Prostate gland (tissue), 2 donors: Measurements from ENCODE around the gene ANKRD2. TPM values are rescaled to one million over a fixed set of nuclear protein-coding genes. Genes with fewer than 3 reads are reported as not detected.
"Not testable (repeated sequence)": the region's sequence is repeated elsewhere in the genome, so short reads cannot be mapped to it uniquely, and the experiment has no call there.

Experiments used
- DNase-seq: peaks from one replicate; pipeline ENCODE4 v3.0.0-alpha.2; 2019; ENCODE audit warnings: low spot score
- H3K27ac ChIP-seq, 2 donors: fragments of 200-600 bp; sonication (generic); 2 replicates each; pipeline ENCODE4 v1.5.1; 2017 to 2019
- H3K27me3 ChIP-seq: fragments of 200-600 bp; sonication (generic); replicated peaks from 2 replicates; pipeline ENCODE4 v1.5.1; 2019; ENCODE audit not compliant: insufficient read depth
- H3K36me3 ChIP-seq, 2 donors: fragments of 200-600 bp; sonication (generic); 1 replicate in 1 of 2; 2 replicates in 1 of 2; pipeline versions ENCODE4 v1.5.1 to v1.8.1; 2017 to 2019
- H3K4me1 ChIP-seq: fragments of 200-600 bp; sonication (generic); replicated peaks from 2 replicates; pipeline ENCODE4 v1.5.1; 2019
- H3K4me3 ChIP-seq, 2 donors: fragments of 200-600 bp; sonication (generic); 2 replicates each; pipeline ENCODE4 v1.5.1; 2017 to 2019
- H3K9me3 ChIP-seq: fragments of 200-600 bp; sonication (generic); 2 replicates; pipeline ENCODE4 v1.5.1; 2017
- POLR2A ChIP-seq: fragments of 450-650 bp; IDR thresholded peaks from one replicate; pipeline ENCODE4 v1.6.1; 2016; ENCODE audit warnings: antibody characterized with exemption, mild to moderate bottlenecking
- POLR2AphosphoS5 ChIP-seq: sonication (generic); formaldehyde crosslinking; IDR thresholded peaks from one replicate; pipeline ENCODE4 v1.6.1; 2017; ENCODE audit warnings: antibody characterized with exemption
- WGBS: methylation state at CpG from one replicate; pipeline ENCODE4 v1.1.5; 2018; 5-methylcytosine and 5-hydroxymethylcytosine counted together
- intact Hi-C: fragments of 100-400 bp; cut with DNase I; formaldehyde crosslinking; loops from one replicate; pipeline ENCODE4 v1.14.2; 2022
- total RNA-seq, 2 donors: library from RNA; depleted of rRNA; stranded (reverse); fragments of >200 nt; gene quantifications; one replicate each; pipeline ENCODE4 v1.1.0, GENCODE V29; 2016
- TF ChIP-seq, protein P1 (sequence below), 4 experiments: fragments of 200-600 bp in 2 of 4; fragments of 450-650 bp in 2 of 4; sonication (generic) in 2 of 4; IDR thresholded peaks; 1 replicate in 3 of 4; 2 replicates in 1 of 4; pipeline ENCODE4 v1.5.1; 2016 to 2019; ENCODE audit warnings: antibody characterized with exemption in 4 of 4, mild to moderate bottlenecking in 2 of 4, moderate library complexity in 2 of 4

ANKRD2 gene, protein sequence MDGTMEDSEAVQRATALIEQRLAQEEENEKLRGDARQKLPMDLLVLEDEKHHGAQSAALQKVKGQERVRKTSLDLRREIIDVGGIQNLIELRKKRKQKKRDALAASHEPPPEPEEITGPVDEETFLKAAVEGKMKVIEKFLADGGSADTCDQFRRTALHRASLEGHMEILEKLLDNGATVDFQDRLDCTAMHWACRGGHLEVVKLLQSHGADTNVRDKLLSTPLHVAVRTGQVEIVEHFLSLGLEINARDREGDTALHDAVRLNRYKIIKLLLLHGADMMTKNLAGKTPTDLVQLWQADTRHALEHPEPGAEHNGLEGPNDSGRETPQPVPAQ
- total RNA-seq: 10 to 100 TPM in 1 of 2 donors, not detected in 1; 13.9 TPM

DNA sequence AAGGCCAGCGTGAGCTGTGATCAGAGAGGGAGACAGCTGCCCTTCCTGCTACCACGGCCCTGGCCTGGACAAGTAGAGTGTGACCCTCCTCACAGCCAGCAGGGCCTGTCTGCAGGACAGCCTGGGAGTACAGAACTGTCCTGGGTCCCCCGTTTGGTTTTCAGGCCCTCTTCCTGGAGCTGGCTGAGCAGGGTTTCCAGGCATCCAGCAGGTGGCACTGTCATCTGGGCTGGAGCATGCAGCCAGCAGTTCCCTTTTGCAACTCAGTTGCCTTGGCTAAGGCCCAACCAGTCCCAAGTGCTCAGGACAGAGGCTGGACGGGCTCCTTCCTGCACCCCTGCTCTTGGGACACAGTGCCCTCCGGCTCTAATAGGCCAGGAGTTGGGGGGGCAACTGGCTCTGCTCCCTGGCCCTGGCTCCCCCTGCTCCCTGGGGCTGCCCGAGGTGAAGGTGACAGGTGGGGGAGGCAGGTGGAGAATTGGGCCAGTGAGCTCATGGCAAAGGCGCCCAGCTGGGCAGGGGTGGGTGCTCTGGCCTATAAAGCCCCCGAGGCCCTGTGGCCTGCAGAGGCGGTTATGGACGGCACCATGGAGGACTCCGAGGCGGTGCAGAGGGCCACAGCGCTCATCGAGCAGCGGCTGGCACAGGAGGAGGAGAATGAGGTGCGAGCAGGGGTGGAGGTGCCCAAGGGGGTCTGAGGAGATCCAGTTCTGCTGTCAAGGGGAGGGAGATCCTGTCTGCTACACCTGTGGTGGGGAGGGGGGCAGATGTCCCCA lies at the start of gene ANKRD2:
TSS of gene ANKRD2 (plus strand) at position 566 of the 776 bp plus-strand sequence. CDS start at position 576, 10 bp downstream.
- H3K27ac ChIP-seq: peak within 1 kb of the TSS; percentile 50 to 55
- no peaks in the 10 kb centered on the region for H3K9me3 ChIP-seq
- H3K4me1 ChIP-seq: no peaks in the 10 kb centered on the region
- TF ChIP-seq POLR2AphosphoS5 (peak; percentile 33), POLR2A (no peak)
- TF ChIP-seq, protein P1, sequence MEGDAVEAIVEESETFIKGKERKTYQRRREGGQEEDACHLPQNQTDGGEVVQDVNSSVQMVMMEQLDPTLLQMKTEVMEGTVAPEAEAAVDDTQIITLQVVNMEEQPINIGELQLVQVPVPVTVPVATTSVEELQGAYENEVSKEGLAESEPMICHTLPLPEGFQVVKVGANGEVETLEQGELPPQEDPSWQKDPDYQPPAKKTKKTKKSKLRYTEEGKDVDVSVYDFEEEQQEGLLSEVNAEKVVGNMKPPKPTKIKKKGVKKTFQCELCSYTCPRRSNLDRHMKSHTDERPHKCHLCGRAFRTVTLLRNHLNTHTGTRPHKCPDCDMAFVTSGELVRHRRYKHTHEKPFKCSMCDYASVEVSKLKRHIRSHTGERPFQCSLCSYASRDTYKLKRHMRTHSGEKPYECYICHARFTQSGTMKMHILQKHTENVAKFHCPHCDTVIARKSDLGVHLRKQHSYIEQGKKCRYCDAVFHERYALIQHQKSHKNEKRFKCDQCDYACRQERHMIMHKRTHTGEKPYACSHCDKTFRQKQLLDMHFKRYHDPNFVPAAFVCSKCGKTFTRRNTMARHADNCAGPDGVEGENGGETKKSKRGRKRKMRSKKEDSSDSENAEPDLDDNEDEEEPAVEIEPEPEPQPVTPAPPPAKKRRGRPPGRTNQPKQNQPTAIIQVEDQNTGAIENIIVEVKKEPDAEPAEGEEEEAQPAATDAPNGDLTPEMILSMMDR (IDR thresholded peaks at IDR 0.05): peak; percentile 47 to 90 (median 73)
- no peaks in the 10 kb centered on the region for H3K36me3 ChIP-seq
- 67% methylated on average over 16 of the region's 16 CpGs for WGBS
- DNase-seq: peak; percentile 74
- intact Hi-C loops: loop anchor here (2.0 kb wide), 1 partner anchor 40 kb away; no protein-coding TSS in a partner anchor
- H3K27me3 ChIP-seq: no peaks in the 10 kb centered on the region
- no peak within 1 kb of the TSS for H3K4me3 ChIP-seq

DNA sequence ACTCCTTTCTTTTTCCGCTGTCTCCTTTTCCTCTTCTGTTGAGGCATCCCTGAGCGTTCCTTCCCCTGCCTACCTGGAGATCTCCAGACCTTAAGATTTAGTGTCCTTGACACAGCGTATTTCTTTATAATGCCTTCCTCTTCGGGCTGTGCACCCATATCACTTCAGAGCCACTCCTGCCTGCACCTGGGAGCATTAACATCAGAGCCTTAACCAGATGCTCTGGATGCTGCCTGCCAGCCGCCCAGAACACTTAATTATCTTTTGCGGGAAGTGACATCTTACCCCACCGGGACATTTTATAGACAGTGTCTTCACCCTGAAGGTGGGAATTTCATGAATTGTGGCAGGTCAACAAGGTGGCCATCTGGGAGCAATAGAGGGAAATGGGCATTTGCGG lies 49.6 kb upstream of the ANKRD2 start:
- Histone ChIP-seq H3K27ac (no peak overlapping the region), H3K9me3 (no peaks in the 10 kb centered on the region), H3K4me3 (no peak overlapping the region), H3K36me3 (no peaks in the 10 kb centered on the region), H3K4me1 (no peaks in the 10 kb centered on the region), H3K27me3 (no peaks in the 10 kb centered on the region)
- no peak for DNase-seq
- TF ChIP-seq POLR2AphosphoS5: no peak
- no peak for TF ChIP-seq POLR2A
- TF ChIP-seq, protein P1 (IDR thresholded peaks at IDR 0.05): no peak
- intact Hi-C loops: no loop called here
- 83% methylated on average over 8 of the region's 8 CpGs for WGBS

DNA sequence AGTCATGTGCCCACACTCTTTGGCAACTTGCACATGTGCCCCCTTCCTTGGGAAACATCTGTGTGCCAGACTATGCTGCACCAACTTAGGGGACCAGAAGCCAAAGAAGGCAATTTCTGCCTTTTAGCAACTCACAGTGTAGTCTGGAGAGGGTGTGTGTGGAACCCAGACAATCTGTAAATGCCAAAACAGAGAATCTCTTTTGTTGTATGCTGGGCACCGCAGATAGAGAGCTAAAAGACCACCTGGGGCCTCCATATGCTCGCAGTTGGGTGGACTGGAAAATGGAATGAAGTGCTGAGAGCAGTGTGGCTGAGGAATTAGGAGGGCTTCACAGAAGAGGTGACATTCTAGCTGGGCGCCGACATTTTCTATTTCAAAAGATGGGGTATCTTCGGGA lies 47.5 kb upstream of the ANKRD2 start:
- DNase-seq: no peak
- no peak for TF ChIP-seq POLR2AphosphoS5
- TF ChIP-seq POLR2A: no peak
- TF ChIP-seq, protein P1 (IDR thresholded peaks at IDR 0.05): no peak
- Histone ChIP-seq H3K9me3 (no peaks in the 10 kb centered on the region), H3K27ac (no peak overlapping the region), H3K4me1 (no peaks in the 10 kb centered on the region), H3K4me3 (no peak overlapping the region), H3K36me3 (no peaks in the 10 kb centered on the region), H3K27me3 (no peaks in the 10 kb centered on the region)
- 95% methylated on average over 5 of the region's 5 CpGs for WGBS
- intact Hi-C loops: no loop called here

DNA sequence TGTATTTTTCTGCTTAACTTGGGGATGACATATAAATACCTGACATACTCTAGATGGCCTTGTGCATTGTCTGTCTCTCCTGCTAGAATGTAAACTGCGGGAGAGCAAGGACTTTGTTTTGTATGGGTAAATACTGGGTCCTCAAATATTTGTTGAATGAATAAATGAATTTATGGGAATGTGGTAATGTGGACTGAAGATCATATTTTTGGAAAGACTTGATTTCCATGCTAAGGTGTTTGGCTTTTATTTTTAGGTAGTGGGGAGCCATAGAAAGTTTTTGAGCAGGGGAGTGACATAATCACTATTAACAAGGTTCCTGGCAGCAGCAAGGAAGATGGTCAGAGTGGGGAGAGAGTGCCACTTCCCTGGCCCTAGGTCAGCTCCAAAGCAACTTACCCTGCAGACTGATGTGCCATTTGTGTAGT lies 46.9 kb upstream of the ANKRD2 start:
- Histone ChIP-seq H3K27me3 (no peaks in the 10 kb centered on the region), H3K27ac (no peak overlapping the region), H3K36me3 (no peaks in the 10 kb centered on the region), H3K4me3 (no peak overlapping the region), H3K9me3 (no peaks in the 10 kb centered on the region), H3K4me1 (no peaks in the 10 kb centered on the region)
- intact Hi-C loops: no loop called here
- WGBS: 80% methylated on average over 1 of the region's 1 CpG
- TF ChIP-seq, protein P1 (IDR thresholded peaks at IDR 0.05): no peak
- TF ChIP-seq POLR2A: no peak
- no peak for TF ChIP-seq POLR2AphosphoS5
- no peak for DNase-seq

DNA sequence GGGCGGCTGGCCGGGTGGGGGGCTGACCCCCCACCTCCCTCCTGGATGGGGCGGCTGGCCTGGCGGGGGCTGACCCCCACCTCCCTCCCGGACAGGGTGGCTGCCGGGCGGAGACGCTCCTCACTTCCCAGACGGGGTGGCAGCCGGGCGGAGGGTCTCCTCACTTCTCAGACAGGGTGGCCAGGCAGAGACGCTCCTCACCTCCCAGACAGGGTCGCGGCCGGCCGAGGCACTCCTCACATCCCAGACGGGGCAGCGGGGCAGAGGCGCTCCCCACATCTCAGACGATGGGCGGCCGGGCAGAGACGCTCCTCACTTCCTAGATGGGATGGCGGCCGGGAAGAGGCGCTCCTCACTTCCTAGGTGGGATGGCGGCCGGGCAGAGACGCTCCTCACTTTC lies 43.7 kb upstream of the ANKRD2 start:
- WGBS: 93% methylated on average over 3 of the region's 29 CpGs
- intact Hi-C loops, H3K27ac ChIP-seq, DNase-seq, H3K36me3 ChIP-seq, H3K27me3 ChIP-seq, H3K4me1 ChIP-seq, H3K9me3 ChIP-seq, H3K4me3 ChIP-seq: not testable (repeated sequence)
